Esophagus squamous epithelium (tissue), 5 donors: Measurements from ENCODE around the gene RTTN. TPM values are rescaled to one million over a fixed set of nuclear protein-coding genes. Genes with fewer than 3 reads are reported as not detected.

Source experiments
- DNase-seq: peaks from one replicate; lab custom pipeline; 2025; lab: John Stamatoyannopoulos, UW
- H3K27ac ChIP-seq, 4 donors: fragments of 200-600 bp; sonication (generic); one replicate each; pipeline ENCODE4 v1.5.1; 2016 to 2019; ENCODE audit warnings: mild to moderate bottlenecking in 1 of 4
- H3K27me3 ChIP-seq, 4 donors: fragments of 200-600 bp; sonication (generic); 1 replicate in 3 of 4; 2 replicates in 1 of 4; pipeline versions ENCODE4 v1.5.1 to v1.6.0; 2017 to 2021; ENCODE audit warnings: antibody characterized with exemption in 1 of 4
- H3K36me3 ChIP-seq, 3 donors: fragments of 200-600 bp; sonication (generic); one replicate each; pipeline ENCODE4 v1.5.1; 2016 to 2019
- H3K4me1 ChIP-seq, 3 donors: fragments of 200-600 bp; sonication (generic); one replicate each; pipeline ENCODE4 v1.5.1; 2017 to 2019
- H3K4me3 ChIP-seq, 4 donors: fragments of 200-600 bp; sonication (generic); 1 replicate in 3 of 4; 2 replicates in 1 of 4; pipeline ENCODE4 v1.5.1; 2016 to 2019; ENCODE audit warnings: mild to moderate bottlenecking in 2 of 4, moderate library complexity in 1 of 4
- H3K9me3 ChIP-seq, 3 donors: fragments of 200-600 bp; sonication (generic); one replicate each; pipeline ENCODE4 v1.5.1; 2016 to 2019
- CTCF ChIP-seq, 6 experiments: fragments of 450-650 bp in 4 of 6; fragments of 200-600 bp in 2 of 6; sonication (generic) in 2 of 6; IDR thresholded peaks; one replicate each; pipeline ENCODE4 v1.5.1; 2016 to 2019; ENCODE audit warnings: antibody characterized with exemption in 6 of 6, mild to moderate bottlenecking in 4 of 6, moderate library complexity in 4 of 6
- POLR2A ChIP-seq, 4 donors: fragments of 450-650 bp; IDR thresholded peaks; one replicate each; pipeline ENCODE4 v1.6.1; 2017; ENCODE audit warnings: antibody characterized with exemption in 4 of 4, mild to moderate bottlenecking in 4 of 4, moderate library complexity in 3 of 4
- WGBS, 2 donors: methylation state at CpG; one replicate each; pipeline ENCODE4 v1.1.5; 2018; 5-methylcytosine and 5-hydroxymethylcytosine counted together
- intact Hi-C: fragments of 100-400 bp; cut with DNase I; formaldehyde crosslinking; loops from one replicate; pipeline ENCODE4 v1.15.0; 2022
- total RNA-seq, 4 donors: library from RNA; depleted of rRNA; stranded (reverse); fragments of >200 nt; gene quantifications; one replicate each; pipeline ENCODE4 v1.1.0, GENCODE V29; 2016
- donor health status: DM: yes; HTN: yes; CAD: no.

RTTN gene
- total RNA-seq, 4 donors from 2014 or later = 4.1 to 14.4 (median 9.2) TPM

- Histone ChIP-seq H3K27ac (no peak overlapping the region), H3K36me3 (no peaks in the 10 kb centered on the region), H3K4me3 (no peak overlapping the region), H3K9me3 (peaks cover 0 to 13% (median 8%) of the 10 kb centered on the region in 3 donors), H3K4me1 (no peaks in the 10 kb centered on the region), H3K27me3 (no peaks in the 10 kb centered on the region)
- no peak for DNase-seq
- no peak for TF ChIP-seq POLR2A (IDR thresholded peaks at IDR 0.05)
- TF ChIP-seq CTCF (IDR thresholded peaks at IDR 0.05) = no peak
- intact Hi-C loops = no loop called here
- WGBS, 2 donors = 39 to 46% methylated on average over 1 of the region's 1 CpG
Observed at GRCh38 chr18:70232261-70232660, 26.8 kb upstream of the RTTN start.

- no peaks in the 10 kb centered on the region for H3K4me1 ChIP-seq
- intact Hi-C loops = no loop called here
- H3K27me3 ChIP-seq = no peaks in the 10 kb centered on the region
- no peak for DNase-seq
- TF ChIP-seq POLR2A (IDR thresholded peaks at IDR 0.05) = no peak
- TF ChIP-seq CTCF (IDR thresholded peaks at IDR 0.05) = no peak
- no peaks in the 10 kb centered on the region for H3K36me3 ChIP-seq
- WGBS, 2 donors = 87 to 94% methylated on average over 5 of the region's 5 CpGs
- peaks cover 0 to 18% (median 17%) of the 10 kb centered on the region in 3 donors for H3K9me3 ChIP-seq
- H3K4me3 ChIP-seq = no peak overlapping the region
- no peak overlapping the region for H3K27ac ChIP-seq
Observed at GRCh38 chr18:70229639-70230038, 24.2 kb upstream of the RTTN start.

GRCh38 chr18:70228536-70228935 is 23.0 kb upstream of the RTTN start:
- no peaks in the 10 kb centered on the region for H3K4me1 ChIP-seq
- no peak for DNase-seq
- intact Hi-C loops = no loop called here
- WGBS, 2 donors = 33 to 42% methylated on average over 2 of the region's 2 CpGs
- TF ChIP-seq POLR2A (IDR thresholded peaks at IDR 0.05) (no peak), CTCF (IDR thresholded peaks at IDR 0.05) (no peak)
- peaks cover 0 to 18% (median 17%) of the 10 kb centered on the region in 3 donors for H3K9me3 ChIP-seq
- H3K27ac ChIP-seq = no peak overlapping the region
- no peaks in the 10 kb centered on the region for H3K27me3 ChIP-seq
- H3K4me3 ChIP-seq = no peak overlapping the region
- H3K36me3 ChIP-seq = no peaks in the 10 kb centered on the region

- no peaks in the 10 kb centered on the region for H3K27me3 ChIP-seq
- intact Hi-C loops = no loop called here
Observed at GRCh38 chr18:70227438-70227837, 22.0 kb upstream of the RTTN start.

GRCh38 chr18:70221915-70222278 is 16.4 kb upstream of the RTTN start:
- Histone ChIP-seq H3K4me3 (no peak overlapping the region), H3K36me3 (no peaks in the 10 kb centered on the region), H3K4me1 (peaks cover 0 to 9% (median 0%) of the 10 kb centered on the region in 3 donors), H3K9me3 (peaks cover 0 to 6% (median 2%) of the 10 kb centered on the region in 3 donors), H3K27me3 (peaks cover 0 to 9% (median 0%) of the 10 kb centered on the region in 4 donors), H3K27ac (no peak overlapping the region)
- intact Hi-C loops = no loop called here
- no peak for DNase-seq
- 72 to 82% methylated on average over 6 of the region's 6 CpGs for WGBS, 2 donors
- no peak for TF ChIP-seq POLR2A (IDR thresholded peaks at IDR 0.05)
- no peak for TF ChIP-seq CTCF (IDR thresholded peaks at IDR 0.05)

More at GRCh38 chr18:70227438-70227837, 22.0 kb upstream of the RTTN start:
- H3K4me1 ChIP-seq = no peaks in the 10 kb centered on the region
- no peak for TF ChIP-seq POLR2A (IDR thresholded peaks at IDR 0.05)
- TF ChIP-seq CTCF (IDR thresholded peaks at IDR 0.05) = no peak
- H3K36me3 ChIP-seq = no peaks in the 10 kb centered on the region
- no peak overlapping the region for H3K27ac ChIP-seq
- DNase-seq = no peak
- no peak overlapping the region for H3K4me3 ChIP-seq
- H3K9me3 ChIP-seq = peaks cover 0 to 18% (median 17%) of the 10 kb centered on the region in 3 donors
- WGBS, 2 donors = 59 to 83% methylated on average over 3 of the region's 3 CpGs
